OCI-LY3 (cell line): ENCODE results near the gene TTC6.

ENCODE experiments used
- EZH2phosphoT487 ChIP-seq: fragments of 200-600 bp; shearing (Covaris generic); IDR thresholded peaks from 2 replicates; pipeline ENCODE4 v1.6.1; 2018; ENCODE audit warnings: antibody characterized with exemption, mixed run types, low read depth
- TF ChIP-seq, protein P1 (sequence below): fragments of 200-600, 300-600 bp; sonication (generic); IDR thresholded peaks from 2 replicates; pipeline ENCODE4 v1.5.1; 2014; ENCODE audit warnings: antibody characterized with exemption, low read length, low read depth

DNA sequence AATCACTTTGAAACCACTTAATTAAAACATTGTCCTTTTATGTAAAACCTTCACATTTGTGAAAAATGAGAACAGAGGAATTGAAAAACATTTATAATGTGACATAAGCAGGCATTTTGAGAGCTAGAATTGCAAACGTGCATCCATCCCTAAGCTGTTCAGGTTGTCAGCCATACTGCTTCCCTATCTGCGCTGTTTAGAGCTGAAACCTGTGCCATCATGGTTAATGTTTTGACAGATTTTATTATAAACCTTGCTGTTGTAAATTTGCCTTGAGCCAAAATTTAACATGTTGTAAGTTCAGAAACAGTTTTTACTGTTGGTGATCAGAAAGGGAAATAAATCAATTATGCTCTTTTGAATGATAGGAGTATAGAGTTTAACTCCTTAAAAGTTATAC is 32.2 kb upstream of the TTC6 start:
- TF ChIP-seq, protein P1, sequence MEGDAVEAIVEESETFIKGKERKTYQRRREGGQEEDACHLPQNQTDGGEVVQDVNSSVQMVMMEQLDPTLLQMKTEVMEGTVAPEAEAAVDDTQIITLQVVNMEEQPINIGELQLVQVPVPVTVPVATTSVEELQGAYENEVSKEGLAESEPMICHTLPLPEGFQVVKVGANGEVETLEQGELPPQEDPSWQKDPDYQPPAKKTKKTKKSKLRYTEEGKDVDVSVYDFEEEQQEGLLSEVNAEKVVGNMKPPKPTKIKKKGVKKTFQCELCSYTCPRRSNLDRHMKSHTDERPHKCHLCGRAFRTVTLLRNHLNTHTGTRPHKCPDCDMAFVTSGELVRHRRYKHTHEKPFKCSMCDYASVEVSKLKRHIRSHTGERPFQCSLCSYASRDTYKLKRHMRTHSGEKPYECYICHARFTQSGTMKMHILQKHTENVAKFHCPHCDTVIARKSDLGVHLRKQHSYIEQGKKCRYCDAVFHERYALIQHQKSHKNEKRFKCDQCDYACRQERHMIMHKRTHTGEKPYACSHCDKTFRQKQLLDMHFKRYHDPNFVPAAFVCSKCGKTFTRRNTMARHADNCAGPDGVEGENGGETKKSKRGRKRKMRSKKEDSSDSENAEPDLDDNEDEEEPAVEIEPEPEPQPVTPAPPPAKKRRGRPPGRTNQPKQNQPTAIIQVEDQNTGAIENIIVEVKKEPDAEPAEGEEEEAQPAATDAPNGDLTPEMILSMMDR = no peak
- no peak for TF ChIP-seq EZH2phosphoT487
